DND-41 (cell line): ENCODE results near the gene HNRNPUL1.

Experiments used
- CTCF ChIP-seq: IDR thresholded peaks from 2 replicates; pipeline ENCODE4 v1.5.1; 2012; ENCODE audit warnings: borderline replicate concordance, low read length, moderate library complexity, mild to moderate bottlenecking; ENCODE audit not compliant: poor library complexity, severe bottlenecking; ENCODE audit errors: extremely low read depth
- EZH2 ChIP-seq: IDR thresholded peaks from 3 replicates; pipeline ENCODE4 v1.6.1; 2012; ENCODE audit warnings: borderline replicate concordance, low read depth, mild to moderate bottlenecking, moderate library complexity, low read length, inconsistent platforms; ENCODE audit not compliant: severe bottlenecking

DNA sequence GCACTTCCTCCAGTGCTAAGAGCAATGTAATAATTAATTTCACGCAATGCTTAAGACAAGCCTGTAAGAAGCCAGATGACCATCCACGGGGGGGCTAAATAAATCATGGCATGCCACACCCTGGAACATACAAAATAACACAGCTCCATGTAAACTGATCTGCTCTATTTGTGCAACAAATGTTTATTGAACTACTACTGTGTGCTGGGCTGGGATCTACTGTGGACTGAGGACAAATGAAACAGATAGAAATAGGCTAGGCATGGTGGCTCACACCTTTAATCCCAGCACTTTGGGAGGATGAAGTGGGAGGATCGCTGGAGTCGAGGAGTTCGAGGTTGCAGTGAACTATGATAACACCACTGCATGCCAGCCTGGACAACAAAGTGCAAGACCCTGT is 68.3 kb downstream of the HNRNPUL1 start:
- TF ChIP-seq CTCF (no peak), EZH2 (no peak)
